ENCODE results near the gene TCL1A.

DNA sequence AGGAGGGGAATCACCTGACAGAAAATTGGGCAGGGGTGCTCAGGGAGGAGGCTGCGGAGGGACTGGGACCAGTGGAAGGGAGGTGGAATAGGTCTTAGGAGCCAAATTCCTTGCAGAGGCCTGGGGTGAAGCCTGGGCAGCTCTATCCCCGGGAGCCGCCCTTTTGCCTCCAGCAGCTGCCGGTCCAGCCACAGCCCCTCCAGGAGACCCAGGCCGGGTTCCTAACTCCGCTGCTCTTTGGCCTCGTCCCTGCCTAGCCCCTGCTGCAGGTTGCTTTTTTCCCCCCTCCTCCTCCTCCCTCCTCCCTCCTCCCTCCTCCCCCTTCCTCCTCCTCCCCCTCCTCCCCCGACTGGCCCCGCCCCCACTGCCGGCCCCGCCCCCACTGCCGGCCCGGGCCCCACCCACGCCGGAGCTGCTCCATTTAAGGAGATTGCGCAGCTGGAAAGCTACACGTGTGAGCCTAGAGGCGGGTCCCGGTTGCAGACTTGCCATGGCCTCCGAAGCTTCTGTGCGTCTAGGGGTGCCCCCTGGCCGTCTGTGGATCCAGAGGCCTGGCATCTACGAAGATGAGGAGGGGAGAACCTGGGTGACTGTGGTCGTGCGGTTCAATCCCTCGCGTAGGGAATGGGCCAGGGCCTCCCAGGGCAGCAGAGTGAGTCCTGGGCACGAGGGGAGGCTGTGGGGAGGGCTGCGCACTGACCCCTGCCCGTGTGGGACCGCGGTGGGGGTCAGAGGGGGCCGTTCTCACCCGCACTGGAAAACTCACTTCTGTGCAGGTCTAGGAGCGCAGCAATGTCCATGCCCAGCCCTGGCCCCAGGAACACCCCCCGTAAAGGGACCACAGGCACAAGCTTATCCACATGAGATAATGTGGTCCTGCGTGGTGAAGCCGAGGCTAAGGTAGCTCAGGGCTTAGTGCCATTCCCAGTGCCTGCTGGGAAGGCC, 27.7 kb downstream of the TCL1A start, which contains the start of gene TCL1B:
- TF ChIP-seq GABPA (IDR thresholded peaks at IDR 0.05; ENCODE audit: low read depth) (no peak), NBN (IDR thresholded peaks at IDR 0.05) (no peak)
- TF ChIP-seq, protein P1, sequence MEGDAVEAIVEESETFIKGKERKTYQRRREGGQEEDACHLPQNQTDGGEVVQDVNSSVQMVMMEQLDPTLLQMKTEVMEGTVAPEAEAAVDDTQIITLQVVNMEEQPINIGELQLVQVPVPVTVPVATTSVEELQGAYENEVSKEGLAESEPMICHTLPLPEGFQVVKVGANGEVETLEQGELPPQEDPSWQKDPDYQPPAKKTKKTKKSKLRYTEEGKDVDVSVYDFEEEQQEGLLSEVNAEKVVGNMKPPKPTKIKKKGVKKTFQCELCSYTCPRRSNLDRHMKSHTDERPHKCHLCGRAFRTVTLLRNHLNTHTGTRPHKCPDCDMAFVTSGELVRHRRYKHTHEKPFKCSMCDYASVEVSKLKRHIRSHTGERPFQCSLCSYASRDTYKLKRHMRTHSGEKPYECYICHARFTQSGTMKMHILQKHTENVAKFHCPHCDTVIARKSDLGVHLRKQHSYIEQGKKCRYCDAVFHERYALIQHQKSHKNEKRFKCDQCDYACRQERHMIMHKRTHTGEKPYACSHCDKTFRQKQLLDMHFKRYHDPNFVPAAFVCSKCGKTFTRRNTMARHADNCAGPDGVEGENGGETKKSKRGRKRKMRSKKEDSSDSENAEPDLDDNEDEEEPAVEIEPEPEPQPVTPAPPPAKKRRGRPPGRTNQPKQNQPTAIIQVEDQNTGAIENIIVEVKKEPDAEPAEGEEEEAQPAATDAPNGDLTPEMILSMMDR (IDR thresholded peaks at IDR 0.05 in 2 of 3, conservative IDR thresholded peaks at IDR 0.05 in 1 of 3; ENCODE audit: control insufficient read depth in 2 of 3, extremely low read depth in 1 of 3, insufficient read depth in 1 of 3, low read depth in 3 of 3, low read length in 3 of 3), result no peak

Data from GM12878 (cell line).